Hematopoietic multipotent progenitor cell treated with erythropoietin and hydrocortisone succinate and interleukin-3 and kit ligand, for 8 days (in vitro differentiated cells): Measurements from ENCODE around the gene GGT5.
"Not testable (repeated sequence)": the region's sequence is repeated elsewhere in the genome, so short reads cannot be mapped to it uniquely, and the experiment has no call there.

ENCODE experiments used
- DNase-seq: peaks from one replicate; pipeline ENCODE4 v3.0.0-alpha.2; 2015

The GGT5 gene

DNA sequence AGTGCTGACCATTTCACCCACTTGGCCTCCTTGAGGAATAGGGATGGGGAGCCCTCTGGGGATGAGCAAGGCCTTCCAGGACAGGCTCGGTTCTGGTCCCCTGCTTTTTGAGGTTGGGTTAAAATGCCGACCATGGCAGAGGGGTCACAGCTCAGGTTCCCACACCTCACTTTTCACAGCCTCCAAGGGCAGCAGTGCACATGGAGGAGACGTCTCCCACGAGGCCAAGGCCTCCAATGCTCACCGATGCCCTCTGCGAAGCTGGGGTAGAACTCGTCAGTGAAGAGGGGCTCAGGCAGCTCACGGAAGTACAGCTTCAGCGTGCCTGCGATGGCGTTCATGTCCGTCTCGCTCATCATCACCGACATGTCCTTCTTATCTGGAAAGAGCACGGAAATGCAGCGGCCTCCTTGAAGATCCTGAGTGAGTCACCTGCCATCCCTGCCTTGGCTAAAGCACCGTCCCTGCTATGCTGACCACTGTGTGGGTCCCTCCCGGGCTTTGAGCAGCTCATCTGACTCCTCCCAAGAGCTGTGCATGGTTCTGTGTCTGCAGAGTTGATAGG lies 17.4 kb upstream of the GGT5 start:
- not testable (repeated sequence) for DNase-seq

DNA sequence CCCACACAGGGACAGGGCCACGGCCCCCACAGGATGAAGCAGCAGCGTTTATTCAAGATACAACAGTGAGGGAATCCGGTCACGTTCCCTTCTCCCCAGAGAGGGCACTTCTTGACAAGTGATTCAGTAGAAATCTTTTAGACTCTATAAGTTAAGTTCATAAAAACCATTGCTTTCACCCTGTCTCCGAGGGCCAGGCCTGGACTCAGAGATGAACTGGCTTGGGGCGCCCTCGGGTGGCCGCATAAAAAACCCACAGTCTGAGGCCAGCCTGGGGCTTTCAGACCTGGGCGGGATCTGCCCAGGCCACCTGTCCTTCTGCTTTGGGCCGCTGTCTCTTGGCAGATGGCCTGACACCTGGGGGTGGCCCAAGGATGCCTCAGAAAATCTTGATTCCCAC lies 14.6 kb upstream of the GGT5 start:
- peak; percentile 83 for DNase-seq

DNA sequence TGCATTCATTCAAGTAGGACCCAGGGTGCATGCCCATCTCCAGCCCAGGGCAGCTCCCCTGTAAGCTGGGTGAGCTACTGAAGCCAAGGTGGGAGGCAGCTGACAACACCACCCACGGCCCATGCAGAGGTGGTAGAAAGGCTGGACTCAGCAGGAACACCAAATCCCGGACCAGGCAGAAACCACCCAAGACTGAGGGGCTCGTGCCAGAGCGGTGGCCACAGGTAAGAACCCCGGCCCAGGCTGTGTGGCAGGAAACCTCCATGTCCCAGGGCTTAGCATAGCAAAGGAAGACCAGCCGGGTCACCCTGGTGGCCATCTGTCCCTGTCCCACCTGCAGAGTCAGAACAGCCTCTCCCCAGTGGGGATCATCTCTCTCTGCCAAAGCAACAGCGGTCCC lies 11.9 kb upstream of the GGT5 start:
- DNase-seq = not testable (repeated sequence)

DNA sequence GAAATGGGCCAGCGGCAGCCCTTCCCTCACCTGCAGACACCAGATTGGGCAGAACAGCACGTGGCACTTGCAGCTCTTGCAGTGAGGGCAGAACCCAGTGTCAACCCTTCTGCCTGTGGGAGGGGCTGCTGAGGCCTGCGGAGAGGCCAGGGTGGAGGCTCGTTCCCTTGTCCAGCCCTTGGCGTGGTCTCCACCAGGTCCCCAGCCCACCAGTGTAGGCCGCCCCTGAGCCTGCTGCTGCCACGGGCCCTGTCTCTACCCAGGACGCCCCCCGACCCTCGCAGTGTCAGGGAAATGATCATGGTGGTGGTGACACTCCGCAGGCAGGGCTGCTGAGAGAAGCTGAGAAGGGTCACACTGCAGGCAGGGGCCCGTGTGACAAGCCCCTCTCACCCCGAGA lies 11.3 kb upstream of the GGT5 start:
- DNase-seq = not testable (repeated sequence)

DNA sequence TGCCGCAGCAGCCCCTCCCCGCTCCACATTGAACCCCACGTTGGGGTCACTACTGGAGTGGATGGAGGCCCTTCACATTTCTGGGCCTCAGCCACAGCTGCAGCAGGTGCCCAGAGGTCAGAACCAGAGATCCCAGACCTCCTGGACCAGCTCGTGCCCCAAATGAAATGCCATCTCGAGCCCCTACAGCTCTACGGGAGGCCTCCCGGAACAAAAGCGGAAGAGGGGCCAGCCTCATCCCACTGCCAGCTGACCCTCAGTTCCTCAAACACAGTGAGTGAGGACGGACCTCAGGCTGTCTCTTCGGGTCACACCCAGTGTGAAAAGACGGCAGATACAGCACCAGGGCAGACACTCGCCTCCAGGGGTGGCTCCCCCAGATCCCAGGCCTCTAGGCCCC lies 8.2 kb upstream of the GGT5 start:
- not testable (repeated sequence) for DNase-seq

DNA sequence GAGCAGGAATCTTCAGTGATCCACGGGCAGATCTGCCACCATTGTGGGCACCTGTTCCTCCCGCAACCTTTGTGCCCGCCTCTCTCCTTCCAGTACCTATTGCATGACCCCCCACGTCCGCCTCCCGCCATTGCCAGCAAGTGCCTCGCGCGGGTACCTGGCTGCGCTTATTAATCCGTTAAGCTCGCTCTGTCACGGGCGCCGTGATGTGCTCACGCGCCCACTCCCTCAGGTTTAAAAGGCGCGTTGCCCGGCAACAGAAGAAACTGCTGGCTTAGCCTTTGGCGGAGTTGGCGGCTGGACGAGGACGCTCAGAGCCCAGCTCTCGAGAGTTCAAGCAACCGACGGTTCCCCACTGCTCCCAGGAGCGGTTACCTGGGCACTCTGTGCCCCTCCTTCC lies 6.4 kb upstream of the GGT5 start:
- DNase-seq = not testable (repeated sequence)

DNA sequence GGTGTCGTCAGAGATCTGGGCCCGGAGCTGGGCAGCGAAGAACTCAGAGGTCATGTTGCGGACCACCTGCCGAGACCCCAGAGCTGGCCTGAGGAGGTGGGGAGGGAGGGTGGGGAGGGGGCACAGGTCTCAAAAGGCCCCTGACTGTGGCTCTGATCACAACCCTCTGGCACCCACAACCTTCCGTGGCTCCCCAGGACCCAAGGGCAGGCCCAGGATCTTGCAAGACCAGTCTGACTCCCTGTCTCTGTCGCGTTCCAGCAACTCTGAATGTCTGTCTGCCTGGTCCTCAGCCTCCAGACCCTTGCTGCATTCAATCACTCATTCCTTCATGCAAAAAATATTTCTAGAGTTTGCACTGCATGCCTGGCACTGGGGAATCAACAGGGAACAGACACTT lies 4.5 kb upstream of the GGT5 start:
- DNase-seq = not testable (repeated sequence)

DNA sequence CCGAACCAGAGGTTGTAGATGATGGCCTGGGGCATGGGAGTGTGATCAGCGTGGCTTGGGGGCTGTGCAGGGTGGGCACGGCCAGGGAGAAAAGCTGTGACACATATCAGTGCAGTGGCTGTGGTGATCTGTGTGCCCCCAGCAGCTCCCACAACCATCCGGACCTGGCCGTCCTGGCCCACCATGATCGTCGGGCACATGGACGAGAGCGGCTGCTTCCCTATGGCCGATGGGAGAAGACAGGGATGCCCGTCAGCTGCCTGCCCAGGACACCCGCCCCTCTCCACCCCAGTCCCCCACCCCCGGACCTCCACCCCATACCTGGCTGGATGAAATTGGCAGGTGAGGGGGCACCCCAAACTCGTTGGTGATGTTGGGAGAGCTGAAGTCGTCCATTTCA lies 3.7 kb upstream of the GGT5 start:
- not testable (repeated sequence) for DNase-seq

DNA sequence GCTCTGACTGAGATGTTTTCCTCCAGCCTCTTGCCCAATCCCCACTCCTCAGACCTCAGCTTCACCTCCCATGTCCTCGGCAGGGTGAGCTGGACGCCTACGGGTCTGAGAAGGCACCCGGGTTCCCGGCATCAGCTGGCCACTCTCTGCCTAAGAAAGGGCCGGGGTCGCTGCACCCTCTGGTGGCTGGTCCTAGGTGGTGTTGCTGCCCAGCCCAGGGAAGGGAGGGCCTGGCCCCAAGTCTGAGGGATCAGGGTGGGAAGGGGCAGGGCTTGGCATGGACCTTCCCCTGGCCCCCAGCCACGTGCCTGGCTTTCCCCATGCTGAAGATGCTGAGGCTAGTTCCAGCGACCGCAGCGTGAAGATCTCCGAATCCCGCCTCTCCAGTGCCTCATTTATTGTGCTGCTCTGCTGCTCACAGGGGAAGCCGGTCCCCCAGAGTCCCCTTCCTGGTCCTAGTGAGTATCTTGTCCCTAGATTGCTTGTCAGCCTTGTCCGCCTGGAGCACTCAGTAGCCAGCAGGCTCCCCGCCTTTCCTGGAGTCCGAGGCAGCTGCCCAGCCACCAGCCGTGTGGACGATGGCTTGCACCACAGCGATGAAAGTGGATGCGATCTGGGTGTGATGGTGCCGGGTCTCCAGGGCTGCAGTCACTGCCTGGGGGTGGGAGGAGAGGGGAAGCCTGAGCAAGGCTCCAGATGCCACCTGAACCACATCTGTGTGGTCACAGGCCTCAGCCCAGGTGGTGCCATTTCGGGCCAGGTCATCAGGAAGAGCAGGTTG lies 2.9 kb upstream of the GGT5 start:
- peak; percentile 61 for DNase-seq

DNA sequence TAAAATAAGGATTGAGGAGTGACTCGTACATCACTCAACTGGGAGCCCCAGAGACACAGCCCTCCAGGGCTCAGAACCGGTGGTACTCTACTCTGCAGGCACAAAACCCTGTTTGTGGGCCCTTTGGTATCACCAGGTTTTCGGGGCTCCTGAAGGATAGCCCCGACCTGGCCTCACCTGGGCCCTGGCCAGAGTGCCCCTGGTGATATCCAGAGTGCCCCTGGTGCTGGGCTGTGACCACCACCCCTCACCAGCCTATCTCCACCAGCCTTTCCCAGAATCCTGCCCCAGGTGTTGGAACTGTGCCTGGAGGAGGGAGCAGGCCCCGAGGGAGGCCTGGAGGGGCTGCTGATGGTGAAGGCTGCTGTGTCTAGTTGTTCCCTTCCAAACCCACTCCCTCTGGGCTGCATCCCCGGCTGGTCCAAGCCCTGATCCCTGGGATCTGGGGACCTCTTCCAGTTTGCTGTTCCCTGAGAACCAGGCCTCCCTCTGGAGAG lies 2.2 kb upstream of the GGT5 start:
- no peak for DNase-seq

DNA sequence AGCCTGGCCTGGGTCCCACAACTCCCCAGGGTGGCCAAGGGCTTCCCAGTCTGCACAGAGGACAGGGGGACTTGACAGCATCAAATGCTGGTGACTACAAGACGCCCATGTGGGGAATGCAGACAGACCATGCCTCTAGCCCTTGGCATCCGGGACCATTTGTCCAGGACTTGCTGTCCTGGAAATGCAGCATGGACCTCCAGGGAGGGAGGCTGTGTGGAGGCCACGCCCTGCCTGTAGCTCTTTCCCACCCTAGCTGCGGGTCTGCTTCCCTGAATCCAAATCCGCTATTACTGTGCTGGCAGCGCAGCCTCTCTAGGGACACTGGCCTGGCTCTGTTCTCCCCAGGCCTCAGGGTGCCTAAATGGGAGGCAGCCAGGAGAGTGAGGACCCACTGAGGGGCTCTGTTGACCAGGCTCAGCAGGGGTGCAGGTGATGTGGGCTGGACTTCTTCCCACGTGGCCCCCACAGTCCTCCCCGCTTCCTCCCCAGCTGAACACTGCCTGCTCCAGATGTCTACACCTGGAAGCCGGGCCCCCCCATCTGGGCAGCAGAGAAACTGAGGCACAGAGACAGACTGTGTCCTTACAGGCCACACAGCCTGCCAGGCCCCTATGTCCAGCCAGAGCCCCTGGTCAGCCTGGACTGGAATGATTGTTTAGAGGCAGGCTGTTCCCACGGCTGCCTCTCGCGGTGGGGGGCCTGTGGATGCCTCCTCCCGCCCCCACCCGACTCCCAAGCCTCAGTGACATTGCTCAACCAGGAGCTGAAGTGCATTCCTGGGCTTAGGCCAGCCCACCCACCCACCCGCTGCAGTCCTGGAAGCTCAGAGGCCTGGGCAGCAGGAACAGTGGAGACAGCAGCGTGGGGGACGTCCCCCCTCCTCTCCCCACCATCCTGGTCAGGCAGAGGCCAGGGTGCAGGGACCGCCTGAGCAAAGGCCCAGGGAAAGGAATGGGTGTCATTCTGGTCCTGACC lies 991 bp upstream of the GGT5 start:
- not testable (repeated sequence) for DNase-seq

DNA sequence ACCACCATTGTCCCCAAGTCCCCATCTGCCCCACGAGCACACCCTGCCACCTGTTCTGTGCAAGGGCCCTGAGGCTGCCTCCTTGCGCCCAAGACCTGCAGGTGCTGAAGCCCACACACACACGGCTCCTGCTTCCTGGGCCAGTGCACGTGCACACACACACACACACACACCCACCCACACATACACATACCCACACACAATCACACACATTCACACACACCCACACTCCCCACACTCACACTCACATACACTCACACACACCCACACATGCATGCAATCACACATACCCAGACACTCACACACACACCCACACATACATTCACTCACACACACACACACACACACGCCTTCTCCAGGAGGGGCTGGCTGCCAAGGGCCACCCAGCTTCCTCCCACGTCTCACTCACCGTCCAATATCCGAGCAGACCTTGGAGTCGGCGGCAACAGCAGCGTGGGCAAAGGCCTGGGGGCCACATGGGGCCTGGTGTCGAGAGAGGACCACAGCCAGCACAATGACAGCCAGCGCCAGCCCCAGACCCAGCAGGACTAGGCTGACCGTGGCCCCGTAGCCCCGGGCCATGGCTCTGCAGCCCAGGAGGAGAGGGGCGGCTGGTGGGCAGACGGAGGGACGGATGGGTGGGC lies 616 bp downstream of the GGT5 start:
- no peak for DNase-seq

DNA sequence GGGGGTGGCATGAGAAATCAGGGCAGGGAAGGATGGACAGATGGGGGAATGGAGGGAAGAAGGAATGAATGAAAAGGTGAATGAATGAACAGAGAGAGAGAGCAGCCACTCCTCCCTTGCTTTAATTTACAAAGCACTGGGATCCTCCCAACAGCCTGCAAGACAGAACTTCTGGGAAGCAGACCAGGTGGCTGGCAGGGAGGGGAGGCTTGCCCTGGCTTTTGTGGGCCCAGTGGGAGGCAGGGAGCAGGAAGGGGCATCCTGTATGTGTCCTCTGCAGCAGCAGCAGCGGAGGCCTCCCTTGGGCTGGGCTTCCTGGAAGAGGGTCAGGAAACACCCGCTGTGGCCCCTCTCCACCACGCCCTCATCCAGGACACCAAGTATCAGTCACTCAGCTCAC lies 1.5 kb downstream of the GGT5 start:
- not testable (repeated sequence) for DNase-seq

DNA sequence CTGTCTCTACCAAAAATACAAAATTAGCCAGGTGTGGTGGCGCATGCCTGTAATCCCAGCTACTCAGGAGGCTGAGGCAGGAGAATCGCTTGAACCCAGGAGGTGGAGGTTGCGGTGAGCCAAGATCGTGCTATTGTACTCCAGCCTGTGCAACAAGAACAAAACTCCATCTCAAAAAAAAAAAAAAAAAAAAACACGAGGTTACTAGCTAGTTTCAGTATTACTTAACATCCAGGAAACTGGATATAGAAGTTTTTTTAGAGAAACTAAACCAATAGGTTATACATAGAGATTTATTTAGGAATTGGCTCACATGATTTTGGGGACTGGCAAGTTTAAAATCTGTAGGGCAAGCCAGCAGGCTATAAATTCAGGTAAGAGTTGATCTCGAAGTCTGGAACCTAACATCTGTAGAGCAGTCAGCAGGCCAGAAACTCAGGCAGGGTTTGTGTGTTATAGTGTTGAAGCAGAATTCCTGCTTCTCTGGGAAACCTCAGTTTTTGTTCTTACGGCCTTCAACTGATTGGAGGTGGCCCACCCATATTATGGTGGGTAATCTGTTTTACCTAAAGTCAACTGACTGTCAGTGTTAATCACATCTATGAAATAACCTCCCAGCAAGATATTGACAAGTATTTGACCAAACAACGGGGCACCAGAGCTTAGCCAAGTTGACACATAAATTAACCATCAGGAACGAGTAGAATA lies 3.7 kb downstream of the GGT5 start:
- not testable (repeated sequence) for DNase-seq

DNA sequence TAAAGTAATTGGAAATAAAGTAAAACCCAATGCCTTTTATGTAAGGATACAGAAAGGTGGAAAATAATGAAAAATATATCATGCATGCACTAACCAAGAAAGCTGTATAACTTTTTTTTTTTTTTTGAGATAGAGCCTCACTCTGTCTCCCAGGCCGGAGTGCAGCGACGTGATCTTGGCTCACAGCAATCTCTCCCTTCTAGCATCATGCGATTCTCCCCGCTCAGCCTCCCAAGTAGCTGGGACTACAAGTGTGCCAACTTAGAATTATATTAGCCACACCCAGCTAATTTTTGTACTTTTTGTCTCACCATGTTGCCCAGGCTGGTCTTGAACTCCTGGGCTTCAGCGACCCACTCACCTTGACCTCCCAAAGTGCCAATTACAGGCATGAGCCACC lies 4.5 kb downstream of the GGT5 start:
- no peak for DNase-seq

DNA sequence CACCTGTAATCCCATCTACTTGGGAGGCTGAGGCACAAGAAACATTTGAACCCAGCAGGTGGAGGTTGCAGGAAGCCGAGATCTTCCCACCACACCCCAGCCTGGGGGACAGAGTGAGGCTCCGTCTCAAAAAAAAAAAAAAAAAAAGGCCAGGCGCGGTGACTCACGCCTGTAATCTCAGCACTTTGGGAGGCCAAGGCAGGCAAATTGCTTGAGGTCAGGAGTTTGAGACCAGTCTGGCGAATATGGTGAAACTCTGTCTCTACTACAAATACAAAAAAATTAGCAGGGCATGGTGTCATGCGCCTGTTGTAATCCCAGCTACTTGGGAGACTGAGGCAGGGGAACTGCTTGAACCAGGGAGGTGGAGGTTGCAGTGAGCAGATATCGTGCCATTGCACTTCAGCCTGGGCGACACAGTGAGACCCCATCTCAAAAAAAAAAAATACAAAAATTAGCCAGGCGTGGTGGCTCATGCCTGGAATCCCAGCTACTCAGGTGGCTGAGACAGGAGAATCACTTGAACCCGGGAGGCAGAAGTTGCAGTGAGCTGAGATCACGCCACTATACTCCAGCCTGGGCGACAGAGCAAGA lies 6.7 kb downstream of the GGT5 start:
- DNase-seq = not testable (repeated sequence)

DNA sequence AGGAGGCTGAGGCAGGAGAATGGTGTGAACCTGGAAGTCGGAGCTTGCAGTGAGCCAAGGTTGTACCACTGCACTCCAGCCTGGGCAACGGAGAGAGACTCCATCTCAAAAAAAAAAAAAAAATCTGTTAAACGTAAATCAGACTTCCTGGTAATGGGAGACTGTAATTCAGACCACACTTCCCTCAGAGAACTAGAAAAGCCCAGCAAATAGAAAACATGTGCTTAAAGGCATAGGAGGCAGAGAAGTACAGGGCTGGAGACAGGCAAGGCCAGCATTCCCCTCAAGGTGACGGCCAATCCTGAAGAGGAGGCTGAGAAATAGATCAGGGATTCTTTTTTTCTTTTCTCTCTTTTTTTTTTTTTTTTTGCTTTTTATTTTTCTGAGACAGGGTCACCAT lies 8.2 kb downstream of the GGT5 start:
- DNase-seq = no peak

DNA sequence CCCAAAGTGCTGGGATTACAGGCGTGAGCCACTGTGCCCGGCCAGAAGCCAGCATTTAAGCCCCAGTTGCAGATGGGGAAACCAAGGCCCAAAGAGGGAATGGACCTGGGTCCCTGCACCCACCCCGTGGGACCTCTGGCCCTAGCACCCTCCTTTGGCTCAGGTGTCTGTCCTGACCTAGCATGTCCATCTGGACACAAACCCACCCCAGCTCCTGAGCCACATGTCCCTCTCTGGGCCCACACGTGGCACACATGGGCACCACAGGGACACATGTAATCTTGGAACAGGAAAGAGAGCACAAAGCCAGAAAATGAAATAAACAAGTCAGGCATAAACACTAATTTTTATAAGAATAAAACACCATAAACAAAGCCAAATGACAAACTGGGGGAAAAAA lies 9.6 kb downstream of the GGT5 start:
- DNase-seq = no peak

DNA sequence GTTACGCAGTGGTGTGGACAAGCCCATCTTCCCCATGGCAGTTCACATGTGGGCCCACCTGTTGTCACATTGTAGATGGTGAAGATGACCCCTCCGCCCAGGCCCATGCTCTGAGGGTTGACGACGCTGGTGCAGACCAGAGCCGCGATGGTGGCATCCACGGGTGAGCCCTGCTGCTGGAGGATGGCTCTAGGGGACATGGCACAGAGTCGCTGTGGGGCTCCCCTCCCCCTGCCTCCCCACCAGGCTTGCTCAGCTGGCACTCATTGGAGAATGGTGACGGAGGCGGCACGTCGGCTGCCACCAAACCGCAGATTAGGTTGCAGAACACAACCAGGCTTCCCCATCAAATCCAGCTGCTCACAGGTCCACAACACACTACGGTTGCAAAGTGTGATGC lies 11.1 kb downstream of the GGT5 start:
- no peak for DNase-seq

DNA sequence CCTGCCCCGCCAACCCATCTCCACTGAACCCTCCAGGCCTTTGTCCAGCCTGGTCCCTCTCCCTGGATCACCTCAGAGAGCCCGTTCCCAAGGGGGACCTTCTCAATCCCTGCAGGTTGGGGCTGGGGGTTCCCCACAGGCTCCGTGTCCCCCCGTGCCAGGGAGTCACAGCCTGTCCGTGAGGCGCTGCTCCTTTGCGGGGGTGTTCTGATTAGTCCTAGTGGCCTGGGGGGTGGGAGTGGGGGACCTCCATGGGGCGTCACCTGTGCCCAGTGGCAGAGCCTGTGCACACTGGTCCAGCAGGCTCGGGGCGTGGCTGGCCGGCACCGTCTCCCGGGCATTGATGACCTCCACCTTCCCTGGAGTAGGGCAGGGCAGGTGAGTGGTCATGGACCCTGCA lies 11.6 kb downstream of the GGT5 start:
- no peak for DNase-seq

DNA sequence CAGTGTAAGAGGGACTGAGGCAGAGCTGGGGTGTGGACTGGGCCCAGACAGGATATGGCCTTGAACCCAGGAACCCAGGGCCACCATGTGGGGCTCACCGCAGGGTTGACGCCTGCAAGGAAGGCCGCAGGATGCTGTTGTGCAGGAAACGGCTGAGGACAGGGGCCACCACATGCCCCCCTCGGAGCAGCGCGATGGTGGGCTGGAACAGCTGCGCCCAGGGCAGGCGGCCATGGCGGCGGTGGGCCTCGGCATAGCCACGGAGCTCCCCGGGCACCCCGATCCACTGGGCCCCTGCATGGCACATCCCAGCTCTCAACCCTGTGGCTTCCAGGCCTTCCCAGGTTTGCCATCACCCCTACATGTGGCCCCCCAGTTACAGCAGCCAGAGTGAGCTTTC lies 12.2 kb downstream of the GGT5 start:
- DNase-seq = no peak

DNA sequence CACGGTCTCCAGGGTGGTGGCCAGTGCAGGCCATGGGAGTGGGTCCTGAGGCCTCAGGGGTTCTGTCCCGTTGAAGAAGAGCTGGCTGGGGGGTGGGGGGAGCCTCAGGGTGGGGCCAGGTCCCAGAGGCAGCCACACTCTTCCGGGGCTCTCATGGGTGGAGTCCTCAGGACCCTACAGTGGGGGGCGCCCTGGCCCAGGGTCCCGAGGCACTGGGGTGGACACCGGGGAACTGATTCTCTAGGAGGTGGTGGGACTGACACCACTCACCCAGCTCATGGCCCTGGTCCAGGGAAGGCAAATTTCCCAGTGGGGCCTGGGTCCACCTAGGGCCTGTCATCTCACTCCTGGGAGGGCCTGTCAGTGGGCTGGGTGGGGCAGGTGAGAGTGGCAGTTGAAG lies 12.8 kb downstream of the GGT5 start:
- DNase-seq = no peak
